Upper lobe of left lung (tissue), 4 donors: ENCODE results near the gene GOT1.

Experiments used
- EP300 ChIP-seq, 4 donors: sonication (generic); formaldehyde crosslinking; IDR thresholded peaks; one replicate each; pipeline ENCODE4 v1.5.1; 2017; ENCODE audit warnings: antibody characterized with exemption in 4 of 4, control low read depth in 2 of 4
- POLR2A ChIP-seq, 4 donors: fragments of 450-650 bp; IDR thresholded peaks; one replicate each; pipeline ENCODE4 v1.5.1; 2016 to 2017; ENCODE audit warnings: antibody characterized with exemption in 4 of 4, mild to moderate bottlenecking in 2 of 4
- POLR2AphosphoS5 ChIP-seq, 2 donors: sonication (generic); formaldehyde crosslinking; IDR thresholded peaks; one replicate each; pipeline ENCODE4 v1.5.1; 2017; ENCODE audit warnings: antibody characterized with exemption in 2 of 2
- TF ChIP-seq, protein P1 (sequence below), 6 experiments: fragments of 450-650 bp in 4 of 6; fragments of 200-600 bp in 2 of 6; sonication (generic) in 2 of 6; IDR thresholded peaks; one replicate each; pipeline ENCODE4 v1.5.1; 2016 to 2019; ENCODE audit warnings: antibody characterized with exemption in 6 of 6

DNA sequence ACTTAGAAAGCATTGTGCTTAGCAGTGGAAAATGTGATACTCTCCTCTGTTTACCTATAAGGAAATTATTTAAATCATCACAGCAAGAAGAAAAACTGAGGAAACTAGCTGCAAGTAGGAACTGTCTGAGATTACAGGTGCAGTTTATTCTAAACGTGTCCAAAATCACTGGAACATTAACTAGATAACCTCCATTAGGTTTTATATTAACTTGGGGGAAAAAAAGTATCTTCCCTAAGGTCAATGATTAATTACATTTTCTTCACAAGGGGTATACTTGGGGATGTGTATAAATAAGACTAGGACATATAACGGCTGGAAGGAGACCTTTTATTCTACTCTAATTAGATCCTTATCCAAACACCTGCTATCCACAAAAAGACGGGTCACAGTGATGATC is 3.7 kb downstream of the GOT1 start:
- TF ChIP-seq, protein P1, sequence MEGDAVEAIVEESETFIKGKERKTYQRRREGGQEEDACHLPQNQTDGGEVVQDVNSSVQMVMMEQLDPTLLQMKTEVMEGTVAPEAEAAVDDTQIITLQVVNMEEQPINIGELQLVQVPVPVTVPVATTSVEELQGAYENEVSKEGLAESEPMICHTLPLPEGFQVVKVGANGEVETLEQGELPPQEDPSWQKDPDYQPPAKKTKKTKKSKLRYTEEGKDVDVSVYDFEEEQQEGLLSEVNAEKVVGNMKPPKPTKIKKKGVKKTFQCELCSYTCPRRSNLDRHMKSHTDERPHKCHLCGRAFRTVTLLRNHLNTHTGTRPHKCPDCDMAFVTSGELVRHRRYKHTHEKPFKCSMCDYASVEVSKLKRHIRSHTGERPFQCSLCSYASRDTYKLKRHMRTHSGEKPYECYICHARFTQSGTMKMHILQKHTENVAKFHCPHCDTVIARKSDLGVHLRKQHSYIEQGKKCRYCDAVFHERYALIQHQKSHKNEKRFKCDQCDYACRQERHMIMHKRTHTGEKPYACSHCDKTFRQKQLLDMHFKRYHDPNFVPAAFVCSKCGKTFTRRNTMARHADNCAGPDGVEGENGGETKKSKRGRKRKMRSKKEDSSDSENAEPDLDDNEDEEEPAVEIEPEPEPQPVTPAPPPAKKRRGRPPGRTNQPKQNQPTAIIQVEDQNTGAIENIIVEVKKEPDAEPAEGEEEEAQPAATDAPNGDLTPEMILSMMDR (IDR thresholded peaks at IDR 0.05): no peak
- no peak for TF ChIP-seq POLR2A (IDR thresholded peaks at IDR 0.05)
- TF ChIP-seq POLR2AphosphoS5 (IDR thresholded peaks at IDR 0.05): no peak
- no peak for TF ChIP-seq EP300 (IDR thresholded peaks at IDR 0.05)
